ENCODE data around the gene SLBP.
A peak's percentile ranks its signal among the peaks of the same experiment; 100 is the strongest.

The SLBP gene

DNA sequence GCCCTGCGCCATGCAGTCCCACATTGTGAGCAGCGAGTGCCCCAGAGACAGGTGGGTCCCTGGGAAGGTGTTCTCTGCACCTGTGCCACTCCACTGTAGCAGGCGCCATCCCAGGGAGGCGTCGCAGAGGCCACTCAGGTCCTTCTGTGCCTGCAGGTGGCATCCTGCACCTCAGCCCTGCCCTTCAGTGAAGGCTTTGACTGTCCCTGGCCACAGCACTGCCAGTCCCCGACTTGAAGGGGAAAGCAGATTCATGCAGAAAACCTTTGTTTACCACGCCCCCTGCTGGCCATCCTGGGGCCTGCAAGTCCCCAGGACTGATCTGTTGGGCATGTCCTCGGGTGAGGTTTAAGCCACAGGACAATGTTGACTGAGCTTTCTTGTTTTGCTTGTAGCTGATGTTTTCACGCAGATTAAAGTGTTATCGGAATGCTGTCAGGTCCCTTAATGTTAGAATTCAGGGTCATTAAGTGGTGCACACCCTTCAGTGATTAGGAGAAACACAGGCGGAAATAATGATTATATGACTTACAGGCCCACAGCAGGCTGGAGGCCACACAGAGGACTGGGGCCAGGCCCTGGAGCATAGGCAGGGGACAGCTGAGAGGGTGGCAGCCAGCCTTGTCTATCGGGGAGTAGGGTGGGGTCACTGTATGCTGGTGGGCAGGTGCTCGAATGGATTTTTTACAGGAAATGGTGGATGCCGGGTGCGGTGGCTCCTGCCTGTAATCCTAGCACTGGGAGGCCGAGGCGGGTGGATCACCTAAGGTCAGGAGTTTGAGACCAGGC, 14.2 kb upstream of the SLBP start:
- DNase-seq: peak; percentile 89

DNA sequence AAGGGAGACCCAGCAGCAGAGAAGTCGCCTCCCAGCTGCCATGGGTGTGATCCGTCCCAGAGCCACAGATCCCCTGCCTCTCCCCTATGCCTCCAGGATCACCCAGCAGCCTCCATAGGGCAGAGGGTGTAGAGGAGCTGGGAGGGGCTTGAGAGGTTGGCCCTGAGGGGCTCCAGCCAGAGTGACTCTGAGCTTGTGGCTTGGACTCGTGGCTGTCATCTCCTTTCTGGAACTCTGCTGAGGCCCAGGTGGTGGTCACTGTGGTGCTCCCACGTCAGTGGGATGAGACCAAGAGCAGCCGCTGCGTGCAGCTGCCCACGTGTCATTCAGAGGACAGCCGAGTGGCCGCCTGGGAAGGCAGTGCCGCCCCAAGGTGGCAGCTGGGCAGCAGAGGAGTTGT, 13.4 kb upstream of the SLBP start:
- no peak for DNase-seq

DNA sequence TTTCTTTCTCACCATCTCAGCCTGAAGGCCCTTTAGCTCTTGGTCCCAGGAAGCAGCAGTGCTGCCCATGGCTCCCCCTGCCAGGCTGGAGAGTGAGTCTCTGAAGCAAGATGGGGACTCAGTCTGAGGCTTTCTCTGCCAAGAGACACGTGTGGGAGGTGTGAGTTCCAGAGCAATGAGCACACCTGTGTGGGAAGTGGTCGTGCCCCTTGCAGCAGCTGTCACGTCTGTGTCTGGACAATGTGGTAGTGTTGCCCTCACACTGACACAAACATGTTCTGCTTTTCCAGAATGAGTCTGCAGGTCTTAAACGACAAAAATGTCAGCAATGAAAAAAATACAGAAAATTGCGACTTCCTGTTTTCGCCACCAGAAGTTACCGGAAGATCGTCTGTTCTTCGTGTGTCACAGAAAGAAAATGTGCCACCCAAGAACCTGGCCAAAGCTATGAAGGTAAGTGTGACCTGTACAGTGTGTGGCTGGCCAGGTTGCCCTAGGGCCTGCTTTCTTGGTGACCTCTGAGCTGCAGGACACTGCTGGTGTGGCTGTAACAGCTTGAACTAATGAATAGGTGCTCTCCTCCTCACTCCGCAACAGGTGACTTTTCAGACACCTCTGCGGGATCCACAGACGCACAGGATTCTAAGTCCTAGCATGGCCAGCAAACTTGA, 11.1 kb upstream of the SLBP start:
- DNase-seq: no peak

DNA sequence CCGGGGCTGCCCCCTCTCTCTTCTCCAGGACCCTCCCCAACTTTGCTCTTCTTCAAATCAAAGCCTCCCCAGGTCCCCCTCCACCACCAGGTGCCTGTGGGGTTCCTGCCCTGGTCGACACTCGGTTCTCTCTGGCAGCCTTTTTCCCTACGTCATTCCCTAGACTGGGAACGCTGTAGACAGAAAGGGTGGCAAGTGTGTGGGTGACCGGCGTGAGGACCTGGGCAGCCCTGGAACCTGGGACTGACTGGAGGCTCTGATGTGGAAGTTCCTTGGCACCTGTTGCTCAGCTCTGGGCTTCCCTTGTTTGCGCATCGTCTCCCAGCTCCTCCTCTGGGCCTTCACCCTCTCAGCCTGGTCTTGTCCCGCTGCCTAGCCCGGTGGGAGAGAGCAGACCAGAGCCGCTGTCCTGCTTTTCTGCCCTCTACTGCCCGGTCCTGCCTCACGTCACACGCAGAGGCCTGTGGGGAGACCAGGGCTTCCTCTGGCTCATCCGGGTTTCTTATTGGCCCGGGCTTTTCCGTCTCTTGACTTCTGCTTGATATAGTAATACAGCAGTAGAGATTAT, 10.5 kb upstream of the SLBP start:
- no peak for DNase-seq

DNA sequence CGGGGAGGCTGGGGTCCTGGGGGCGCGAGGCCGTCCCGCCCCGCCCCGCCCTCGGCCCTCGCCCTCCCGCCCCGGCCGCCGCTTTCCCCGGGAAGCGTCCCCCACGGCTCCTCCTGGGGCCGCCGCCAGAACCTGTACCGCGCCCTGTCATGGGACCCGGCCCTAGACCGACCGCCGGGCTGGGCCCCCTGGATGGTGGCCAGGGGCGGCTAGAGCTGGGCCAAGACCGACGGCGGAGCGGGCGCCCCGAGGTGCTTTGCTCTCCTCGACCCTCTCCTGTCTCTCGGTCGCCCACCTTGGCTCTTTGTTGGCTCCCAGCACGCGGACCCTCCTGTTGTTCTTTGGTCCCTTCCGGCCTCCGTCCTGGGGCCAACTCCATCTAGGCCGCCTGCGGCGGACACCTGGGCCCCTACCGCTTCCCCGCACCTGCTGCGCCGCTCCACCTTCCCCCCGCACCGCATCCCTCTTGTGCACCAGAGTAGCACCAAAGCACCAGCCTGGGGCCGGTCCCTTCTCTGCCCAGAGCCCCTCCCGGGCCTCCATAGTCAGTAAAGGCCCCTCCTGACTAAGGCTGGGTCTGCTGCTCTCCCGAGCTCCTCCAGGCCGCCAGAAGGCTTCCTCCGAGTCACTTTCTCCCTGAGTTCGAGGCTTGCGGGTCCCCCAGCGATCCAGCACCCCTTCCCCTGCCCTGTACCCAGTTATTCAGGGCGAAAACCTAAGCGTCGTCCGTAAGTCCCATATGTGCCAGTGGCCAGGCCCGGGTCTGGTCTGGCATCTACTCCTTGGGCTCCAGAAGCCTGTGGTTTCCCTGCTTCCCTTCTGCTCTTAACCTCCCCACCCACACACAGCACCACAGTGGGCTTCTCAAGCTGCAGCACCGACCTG, 9.8 kb upstream of the SLBP start:
- no peak for DNase-seq

DNA sequence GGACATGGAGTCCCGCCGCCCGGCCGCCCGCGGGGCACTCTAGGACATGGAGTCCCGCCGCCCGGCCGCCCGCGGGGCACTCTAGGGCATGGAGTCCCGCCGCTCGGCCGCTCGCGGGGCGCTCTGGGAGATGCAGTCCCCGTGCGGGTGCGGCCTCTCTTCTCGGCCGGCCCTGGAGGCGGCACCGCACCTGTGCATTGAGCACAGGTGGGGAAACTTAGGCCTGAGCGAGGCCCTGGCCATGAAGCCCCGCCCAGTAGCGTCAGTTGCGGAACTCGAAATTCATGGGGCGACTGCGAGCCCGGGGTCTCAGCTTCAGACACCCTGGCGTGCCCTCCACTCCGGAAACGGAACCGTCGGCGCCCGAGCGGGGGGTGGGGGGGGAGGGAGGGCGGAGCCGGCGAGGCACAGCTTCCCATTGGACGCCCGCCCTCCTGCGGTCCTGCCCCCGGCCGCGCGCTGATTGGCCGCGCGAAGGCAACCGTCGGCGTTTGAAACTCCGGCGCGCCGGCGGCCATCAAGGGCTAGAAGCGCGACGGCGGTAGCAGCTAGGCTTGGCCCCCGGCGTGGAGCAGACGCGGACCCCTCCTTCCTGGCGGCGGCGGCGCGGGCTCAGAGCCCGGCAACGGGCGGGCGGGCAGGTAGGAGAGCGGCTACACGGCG, 9.0 kb upstream of the SLBP start, which contains the start of the genes TACC3 and TMEM129:
Gene TACC3 (plus strand): TSS at position 519 of the 663 bp plus-strand sequence. CDS start 1,901 bp downstream, outside the sequence.
Gene TMEM129 (minus strand): TSS at position 321 of the 663 bp plus-strand sequence. CDS start 486 bp downstream, outside the sequence.
- peak; percentile 92 for DNase-seq

DNA sequence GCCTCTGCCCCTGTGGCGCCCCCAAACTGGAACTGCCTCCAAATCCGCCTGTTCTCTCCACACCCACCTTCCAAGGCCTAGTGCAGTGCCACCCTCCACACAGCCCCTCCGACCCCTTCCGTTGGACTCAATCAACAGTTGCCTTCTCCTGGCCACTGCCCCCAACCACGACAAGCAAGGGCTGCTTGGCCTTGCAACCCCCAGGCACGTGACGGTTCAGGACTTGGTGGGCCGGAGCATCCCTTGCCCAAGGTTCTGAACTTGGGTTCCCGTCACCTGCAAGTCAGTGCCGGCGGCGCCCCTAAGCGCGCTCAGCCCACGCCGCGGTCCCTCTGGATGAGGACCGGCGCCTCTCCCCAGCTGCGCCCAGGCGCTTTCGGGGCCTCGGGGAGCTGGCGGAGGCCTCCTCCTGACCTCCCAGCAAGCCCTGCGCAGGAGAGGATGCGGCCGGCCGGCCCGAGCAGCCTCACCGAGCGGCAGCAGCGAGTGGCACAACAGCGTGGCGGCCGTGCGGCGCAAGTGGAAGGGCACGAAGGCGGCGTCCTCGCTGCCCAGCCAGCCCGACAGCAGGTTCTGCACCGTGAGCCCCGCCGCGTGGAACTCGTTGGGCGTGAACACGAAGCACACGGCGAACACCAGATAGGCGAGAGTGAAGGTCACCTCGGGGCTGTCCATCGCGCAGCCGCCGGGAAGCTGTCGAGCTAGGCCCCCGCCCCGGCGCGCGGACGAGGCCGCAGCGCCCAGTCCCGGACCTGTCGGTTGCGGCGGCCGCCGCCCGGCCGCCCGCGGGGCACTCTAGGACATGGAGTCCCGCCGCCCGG, 8.3 kb upstream of the SLBP start:
- DNase-seq: peak; percentile 45

DNA sequence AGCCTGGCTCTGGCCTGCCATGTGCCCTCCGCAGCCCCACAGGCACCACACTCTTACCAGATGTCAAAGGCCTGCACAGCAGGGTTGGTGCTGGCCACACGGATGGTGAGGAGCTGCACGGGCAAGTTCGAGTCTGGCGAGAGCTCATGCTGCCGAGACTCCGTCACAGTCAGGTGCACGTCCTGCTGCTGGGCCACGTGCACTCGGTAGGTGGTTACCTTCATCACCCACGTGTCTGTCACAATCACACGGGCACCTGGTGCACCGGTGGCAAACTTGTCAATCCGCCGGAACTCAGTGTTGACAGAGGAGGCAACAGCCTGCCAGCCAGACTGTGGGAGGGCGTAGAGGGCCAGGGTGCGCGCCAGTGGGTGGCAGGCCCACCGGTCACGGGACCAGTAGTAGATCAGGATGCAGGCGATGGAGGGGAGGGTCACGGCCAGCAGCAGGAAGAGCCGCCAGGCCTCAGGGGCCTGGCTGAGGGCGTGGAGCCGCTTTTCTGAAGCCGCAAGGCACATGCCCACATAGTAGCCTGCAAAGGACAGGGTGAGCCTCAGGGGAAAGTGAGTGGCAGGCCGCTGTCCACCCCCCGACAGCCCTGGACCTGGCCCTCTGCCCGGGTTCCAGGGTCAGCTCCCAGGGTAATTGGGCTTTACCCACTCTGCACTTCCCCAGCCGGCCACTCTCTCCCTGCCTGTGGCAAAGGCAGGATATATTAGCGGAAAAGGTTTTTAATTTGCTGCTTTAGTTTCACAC, 6.2 kb upstream of the SLBP start:
- DNase-seq: no peak

DNA sequence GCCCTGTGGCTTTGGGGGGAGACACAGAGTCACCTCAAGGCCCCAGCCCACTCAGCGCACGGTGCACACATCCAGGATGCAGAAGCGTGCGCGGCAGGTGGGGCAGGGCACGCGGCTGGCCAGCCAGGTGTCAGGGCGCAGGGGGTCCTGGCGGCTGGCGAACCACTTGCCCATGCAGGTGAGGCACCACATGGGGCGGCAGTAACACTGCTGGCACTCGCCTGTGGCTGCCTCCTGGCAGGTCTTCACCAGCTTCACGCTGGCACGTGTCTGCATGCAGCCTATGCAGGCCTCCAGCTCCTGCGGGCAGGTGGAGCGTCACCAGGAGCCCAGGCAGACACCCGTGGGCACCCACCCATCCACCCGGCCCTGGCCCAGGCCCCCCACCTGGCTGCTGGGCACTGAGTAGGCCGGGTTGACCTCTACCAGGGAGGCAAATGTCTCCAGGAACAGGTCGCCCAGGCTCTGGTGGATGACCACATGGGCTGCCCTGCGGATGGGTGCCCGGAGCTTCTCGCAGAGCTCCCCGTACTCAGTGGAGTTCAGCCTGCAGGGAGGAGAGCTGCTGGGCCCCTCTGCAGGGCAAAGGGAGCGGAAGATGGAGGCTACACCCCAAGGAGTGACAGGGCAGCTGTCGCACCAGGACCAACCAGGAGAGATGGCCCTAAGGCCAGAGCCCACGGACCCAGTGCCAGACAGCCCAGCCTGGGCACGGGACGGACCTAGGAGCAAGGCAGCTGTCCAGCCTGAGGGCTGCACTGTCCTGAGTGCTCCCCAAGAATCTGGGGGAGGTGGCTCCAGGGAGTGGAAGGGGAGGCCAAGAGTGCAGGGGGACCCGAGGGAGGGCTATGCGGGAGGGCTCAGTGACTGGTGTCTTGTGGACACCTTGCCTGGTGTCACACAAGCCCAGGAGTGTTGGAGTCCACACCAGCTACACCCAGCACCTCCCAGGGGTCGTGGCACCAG, 5.3 kb upstream of the SLBP start:
- DNase-seq: no peak

DNA sequence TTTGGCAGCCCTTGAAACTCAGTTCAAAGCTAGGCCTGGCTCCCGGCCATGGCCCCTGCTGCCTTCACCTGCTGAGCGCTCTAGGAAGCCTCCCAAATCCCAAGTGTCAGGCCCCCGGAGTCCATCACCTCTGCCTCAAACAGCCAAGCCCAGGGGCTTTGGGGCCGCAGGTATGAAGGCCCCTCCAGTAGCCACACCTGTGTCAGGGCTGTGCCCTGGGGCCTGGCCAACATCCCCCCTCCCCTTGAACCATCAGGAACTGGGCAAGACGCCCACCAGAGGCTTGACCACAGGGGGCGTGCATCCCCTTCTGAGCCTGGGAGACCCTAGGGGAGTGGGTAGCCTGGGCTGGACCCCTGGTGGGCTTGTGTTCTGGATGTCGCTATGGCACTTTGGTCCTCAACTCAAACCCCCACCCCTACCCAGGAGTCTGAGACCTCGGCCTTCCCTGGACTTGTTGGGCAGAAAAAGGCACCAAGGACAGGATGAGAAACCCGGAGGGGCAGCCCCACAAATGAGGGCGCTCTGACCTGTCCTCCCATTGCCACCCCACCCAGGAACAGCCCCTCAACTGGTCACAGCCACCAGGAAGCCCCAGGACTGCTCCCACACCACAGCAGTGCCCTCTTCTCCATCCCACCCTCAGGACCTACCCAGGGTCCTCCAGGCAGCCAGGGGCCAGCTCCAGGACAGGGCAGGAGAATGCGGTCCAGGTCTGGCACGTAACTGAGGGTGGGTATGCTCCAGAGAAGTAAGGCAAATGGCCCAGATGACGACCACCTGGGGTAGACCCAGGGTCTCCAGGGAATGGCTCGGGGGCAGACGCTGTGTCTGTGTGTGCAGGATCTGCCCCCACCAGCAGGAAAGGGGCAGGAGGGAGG, 4.2 kb upstream of the SLBP start:
- no peak for DNase-seq

DNA sequence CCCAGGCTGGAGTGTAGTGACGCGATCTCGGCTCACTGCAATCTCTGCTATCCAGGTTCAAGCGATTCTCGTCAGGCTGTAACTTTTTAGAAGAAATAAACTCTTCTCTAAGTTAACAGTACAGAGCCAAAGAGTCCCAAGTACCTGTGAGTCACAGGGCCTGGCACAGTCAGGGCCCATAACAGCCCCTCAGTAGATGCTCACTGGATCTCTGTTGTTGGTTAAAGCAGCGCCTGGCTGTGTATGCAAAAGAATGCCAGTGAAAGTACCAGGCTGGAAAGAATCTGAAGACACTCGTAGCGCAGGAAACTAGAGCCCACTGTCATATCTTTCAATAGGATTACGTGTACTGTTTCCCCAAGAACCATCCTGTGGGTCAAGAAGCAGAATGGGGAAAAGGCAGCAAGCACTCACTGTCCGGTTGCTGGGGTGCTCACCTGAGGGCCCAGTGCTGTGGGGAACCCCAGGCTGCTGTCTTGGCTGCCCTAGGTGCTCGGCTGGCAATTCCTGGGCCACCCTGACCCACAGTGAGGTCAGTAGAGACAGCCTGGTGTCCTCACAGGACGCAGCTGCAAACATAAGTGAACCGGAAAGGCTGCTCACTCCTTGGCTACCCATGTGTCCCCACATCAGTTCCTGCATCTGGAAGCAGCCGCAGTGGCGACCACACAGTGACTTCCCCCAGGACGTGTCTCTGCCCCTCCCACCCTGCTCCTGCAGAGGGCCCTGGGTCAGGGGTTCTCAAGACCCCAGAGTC, 3.1 kb upstream of the SLBP start:
- DNase-seq: no peak

DNA sequence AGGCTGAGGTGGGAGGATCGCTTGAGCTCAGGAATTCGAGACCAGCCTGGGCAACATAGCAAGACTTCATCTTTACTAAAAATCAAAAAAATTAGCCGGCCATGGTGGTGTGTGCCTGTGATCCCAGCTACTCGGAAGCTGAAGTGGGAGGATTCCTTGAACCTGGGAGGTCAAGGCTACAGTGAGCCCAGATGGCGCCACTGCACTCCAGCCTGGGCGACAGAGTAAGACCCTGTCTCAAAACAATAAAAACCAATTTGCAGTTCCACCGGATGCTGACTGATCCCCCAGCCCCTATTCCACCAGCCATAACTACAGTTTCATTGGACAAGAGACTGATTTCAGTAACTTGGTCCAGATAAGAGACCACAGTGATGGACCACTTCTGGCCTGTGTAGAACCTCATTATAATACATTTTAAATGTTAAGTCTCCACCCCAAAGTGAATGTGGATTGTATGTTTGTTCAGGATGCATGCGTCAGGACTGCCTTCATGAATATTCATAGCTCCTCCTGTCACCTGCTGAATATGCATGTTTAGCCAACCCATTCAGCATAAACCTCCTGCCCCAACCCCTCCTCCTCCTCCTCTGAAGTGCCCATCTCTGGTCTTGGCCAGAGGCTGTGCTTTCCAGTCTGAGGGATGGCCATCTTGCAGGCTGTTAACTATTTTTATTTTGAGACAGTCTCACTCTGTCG, 2.3 kb upstream of the SLBP start:
- no peak for DNase-seq

DNA sequence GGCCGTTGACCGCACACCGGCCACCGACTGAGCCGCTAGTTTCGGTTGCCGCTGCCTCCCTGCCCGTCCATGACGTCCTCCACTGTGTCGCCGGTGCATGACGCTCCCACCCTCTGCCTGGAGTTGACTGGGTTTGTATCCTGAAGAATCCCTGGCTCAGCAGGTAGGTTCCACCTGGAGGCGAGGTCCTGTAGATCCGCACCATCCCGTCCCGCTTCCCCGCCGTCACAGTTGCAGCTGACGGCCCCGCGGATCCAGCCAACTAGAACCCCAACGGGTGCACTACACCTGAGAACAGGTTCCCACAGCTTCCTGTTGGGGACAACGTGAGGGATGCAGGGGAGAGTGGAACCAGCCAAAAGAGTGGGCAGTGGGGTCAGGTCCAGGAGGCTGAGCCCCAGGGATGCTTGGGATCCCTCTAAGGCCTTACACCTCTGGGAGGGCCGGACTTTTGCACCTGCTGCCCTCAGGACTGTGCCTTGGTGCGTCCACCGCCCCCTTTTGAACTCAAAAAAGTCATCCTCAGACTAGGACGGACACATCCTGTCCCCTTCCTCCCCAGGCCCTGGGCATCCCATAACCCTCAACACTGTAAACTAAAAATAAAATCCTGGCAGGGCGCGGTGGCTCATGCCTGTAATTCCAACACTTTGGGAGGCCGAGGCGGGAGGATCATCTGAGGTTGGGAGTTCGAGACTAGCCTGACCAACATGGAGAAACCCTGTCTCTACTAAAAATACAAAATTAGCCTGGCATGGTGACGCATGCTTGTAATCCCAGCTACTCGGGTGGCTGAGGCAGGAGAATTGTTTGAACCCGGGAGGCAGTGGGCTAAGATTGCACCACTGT, 1.1 kb upstream of the SLBP start:
- DNase-seq: no peak

DNA sequence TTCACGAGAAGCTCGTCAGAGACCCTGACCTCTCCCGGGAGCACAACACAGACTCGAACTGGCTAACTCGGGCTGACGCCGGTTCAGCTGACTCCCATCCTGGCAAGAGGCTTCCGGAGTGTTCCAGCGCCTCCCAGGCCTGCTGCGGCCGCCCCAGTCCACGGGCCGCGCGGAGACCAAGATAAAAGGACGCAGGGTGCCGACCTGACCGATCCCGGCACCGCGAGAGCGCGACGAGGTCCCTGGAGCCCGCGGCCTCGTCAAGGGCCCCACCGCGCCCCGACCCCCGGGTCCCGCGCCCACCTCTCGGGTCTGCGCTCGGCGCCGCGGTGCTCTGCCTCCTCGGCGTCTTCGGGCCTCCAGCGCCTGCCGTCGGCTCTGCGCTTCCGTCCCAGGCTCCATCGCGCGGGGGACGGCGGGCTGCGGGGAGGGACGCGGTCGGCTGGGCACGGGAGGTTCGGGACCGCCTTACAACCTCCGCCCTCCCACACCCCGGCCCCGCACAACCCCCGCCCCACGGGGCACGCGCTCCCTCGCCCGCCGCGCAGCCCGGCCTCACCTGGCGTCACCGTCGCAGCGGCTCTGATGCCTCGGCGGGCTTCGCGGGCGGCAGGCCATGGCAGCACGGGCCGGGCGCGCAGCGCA, 426 bp downstream of the SLBP start:
- DNase-seq: peak; percentile 54

DNA sequence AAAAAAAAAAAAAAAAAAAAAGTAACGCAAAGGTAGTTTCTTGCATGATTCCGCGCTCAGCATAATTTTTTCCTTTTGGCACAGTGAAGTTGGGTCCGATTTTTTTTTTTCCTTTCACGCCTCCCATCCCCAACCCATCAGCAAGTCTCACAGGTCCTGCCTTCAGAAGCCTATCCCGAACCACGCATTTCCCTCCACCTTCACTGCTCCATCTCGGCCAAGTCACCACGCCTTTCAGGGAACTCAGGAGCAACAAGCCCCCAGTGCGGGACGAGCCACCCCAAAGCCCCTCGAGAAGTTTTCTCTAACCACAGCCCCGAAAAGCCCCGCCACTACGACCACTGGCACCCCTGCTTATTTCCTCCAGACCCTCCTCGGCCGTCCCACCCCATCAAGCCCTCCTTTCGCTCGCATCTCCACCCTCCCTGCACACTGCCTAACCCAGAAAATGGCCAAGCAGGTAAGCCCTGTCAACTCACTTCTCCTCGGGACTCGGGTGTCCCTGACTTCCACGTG, 1.0 kb downstream of the SLBP start:
- no peak for DNase-seq

All from midbrain (tissue), 1 donor.